AG09309 (cell line): Measurements from ENCODE around the gene STXBP5L.
"Not testable (repeated sequence)": the region's sequence is repeated elsewhere in the genome, so short reads cannot be mapped to it uniquely, and the experiment has no call there.

Experiments
- DNase-seq: peaks from one replicate; pipeline ENCODE4 v3.0.0-alpha.2; 2010; ENCODE audit warnings: low read depth
- H3K4me3 ChIP-seq: 2 replicates; pipeline ENCODE4 v1.5.1; 2011; ENCODE audit warnings: mild to moderate bottlenecking, low read depth, low read length, moderate library complexity; ENCODE audit not compliant: control insufficient read depth
- CTCF ChIP-seq: IDR thresholded peaks from 2 replicates; pipeline ENCODE4 v1.5.1; 2011; ENCODE audit warnings: mild to moderate bottlenecking, low read depth, low read length, inconsistent platforms; ENCODE audit not compliant: insufficient read depth, control insufficient read depth; ENCODE audit errors: missing control alignments

STXBP5L gene

GRCh38 chr3:121436641-121437040, 528.6 kb downstream of the STXBP5L start:
- no peak for TF ChIP-seq CTCF
- no peak overlapping the region for H3K4me3 ChIP-seq
- DNase-seq, result no peak

GRCh38 chr3:121443456-121443855, 535.5 kb downstream of the STXBP5L start:
- no peak overlapping the region for H3K4me3 ChIP-seq
- DNase-seq, result no peak
- no peak for TF ChIP-seq CTCF

GRCh38 chr3:121451752-121452151, 543.7 kb downstream of the STXBP5L start:
- not testable (repeated sequence) for H3K4me3 ChIP-seq, DNase-seq

- no peak for DNase-seq
- H3K4me3 ChIP-seq, result no peak overlapping the region
Measured at GRCh38 chr3:121462565-121462964, 554.6 kb downstream of the STXBP5L start.

GRCh38 chr3:121463745-121464144, 555.7 kb downstream of the STXBP5L start:
- TF ChIP-seq CTCF, result no peak

More at GRCh38 chr3:121462565-121462964, 554.6 kb downstream of the STXBP5L start:
- TF ChIP-seq CTCF, result no peak

GRCh38 chr3:121467085-121467484, 559.1 kb downstream of the STXBP5L start:
- no peak overlapping the region for H3K4me3 ChIP-seq
- DNase-seq, result no peak
- no peak for TF ChIP-seq CTCF

More at GRCh38 chr3:121463745-121464144, 555.7 kb downstream of the STXBP5L start:
- no peak for DNase-seq
- H3K4me3 ChIP-seq, result no peak overlapping the region

DNA sequence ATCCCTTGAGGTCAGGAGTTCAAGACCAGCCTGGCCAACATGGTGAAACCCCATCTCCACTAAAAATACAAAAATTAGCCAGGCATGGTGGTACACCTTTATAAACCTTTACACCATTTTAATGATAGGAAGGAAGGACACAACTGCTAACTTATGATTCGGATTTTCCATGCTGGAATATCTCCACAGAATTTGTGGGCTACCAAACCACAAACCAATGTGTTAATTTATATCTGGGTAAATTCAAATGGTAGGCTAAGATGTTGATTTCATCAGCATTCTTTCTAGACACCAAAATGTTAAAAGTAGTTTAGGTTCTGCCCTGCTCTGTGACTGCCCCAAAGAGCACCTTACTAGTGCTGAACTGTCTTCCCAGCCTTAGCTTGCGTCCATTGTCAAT, 565.0 kb downstream of the STXBP5L start:
- DNase-seq, result no peak
- no peak overlapping the region for H3K4me3 ChIP-seq
- no peak for TF ChIP-seq CTCF
